Adrenal gland (tissue), 12 donors: ENCODE measurements around the gene CCDC120. TPM values are rescaled to one million over a fixed set of nuclear protein-coding genes. Genes with fewer than 3 reads are reported as not detected.

Experiments used
- DNase-seq, 7 donors: peaks; one replicate each; pipeline ENCODE4 v3.0.0-alpha.2; 2019 to 2020
- H3K27ac ChIP-seq, 5 donors: fragments of 200-600 bp; sonication (generic) in 4 of 5; 1 replicate in 3 of 5; 2 replicates in 2 of 5; pipeline versions ENCODE4 v1.5.1 to v1.8.0; 2016 to 2020; ENCODE audit warnings: mild to moderate bottlenecking in 1 of 5
- H3K27me3 ChIP-seq: fragments of 200-600 bp; 2 replicates; pipeline ENCODE4 v1.8.0; 2021
- H3K36me3 ChIP-seq, 2 donors: fragments of 200-600 bp; replicated peaks in 1 of 2; 1 replicate in 1 of 2; 2 replicates in 1 of 2; pipeline versions ENCODE4 v1.5.1 to v1.8.0; 2018 to 2022
- H3K4me1 ChIP-seq, 2 donors: fragments of 200-600 bp; replicated peaks in 1 of 2; 1 replicate in 1 of 2; 2 replicates in 1 of 2; pipeline versions ENCODE4 v1.5.1 to v1.8.0; 2018 to 2021
- H3K4me3 ChIP-seq, 4 donors: fragments of 200-600 bp; sonication (generic) in 3 of 4; one replicate each; pipeline ENCODE4 v1.5.1; 2016 to 2018
- H3K9me3 ChIP-seq, 3 donors: fragments of 200-600 bp; sonication (generic) in 1 of 3; replicated peaks in 1 of 3; 1 replicate in 2 of 3; 2 replicates in 1 of 3; pipeline versions ENCODE4 v1.5.1 to v1.8.0; 2016 to 2021
- POLR2A ChIP-seq, 2 donors: fragments of 450-650 bp; IDR thresholded peaks; one replicate each; pipeline ENCODE4 v1.6.1; 2017; ENCODE audit warnings: antibody characterized with exemption in 2 of 2, mild to moderate bottlenecking in 2 of 2, moderate library complexity in 1 of 2
- WGBS, 4 donors: extraction: QIAGEN DNeasy Blood & Tissue Kit in 2 of 4; methylation state at CpG; one replicate each; pipeline versions ENCODE4 v1.1.5 to v1.1.7; 2013 to 2017; 5-methylcytosine and 5-hydroxymethylcytosine counted together
- intact Hi-C, 2 donors: fragments of 100-400 bp; cut with DNase I; formaldehyde crosslinking; loops; one replicate each; pipeline versions ENCODE4 v1.14.1 to v1.15.0; 2022 to 2023
- polyA plus RNA-seq, 3 donors: library from polyadenylated mRNA; stranded (reverse); fragments of 200-250 nt in 2 of 3; fragments of 350-450 nt in 1 of 3; fragmentation: Illumina TruSeq in 1 of 3; extraction: RNeasy Lipid Tissue Mini Kit (QIAGEN cat#74804) in 1 of 3; gene quantifications; one replicate each; pipeline ENCODE4 v1.2.3, GENCODE V29; 2013 to 2014
- total RNA-seq, 9 donors: library from RNA; depleted of rRNA in 4 of 9; stranded (reverse); fragments of >200 nt in 4 of 9; fragments of 120-200 nt in 1 of 9; fragmentation: NEBNext Ultra II Directional in 1 of 9; extraction: Animal tissue kit (Norgen Biotek cat#: 25700) in 1 of 9; gene quantifications; one replicate each; pipeline versions ENCODE4 v1.1.0 to v1.2.4, GENCODE V29; 2013 to 2023
- TF ChIP-seq, protein P1 (sequence below), 6 experiments: fragments of 450-650 bp in 4 of 6; fragments of 200-600 bp in 2 of 6; sonication (generic) in 1 of 6; IDR thresholded peaks; 1 replicate in 5 of 6; 2 replicates in 1 of 6; pipeline versions ENCODE4 v1.5.1 to v1.8.0; 2016 to 2021; ENCODE audit warnings: antibody characterized with exemption in 6 of 6, mild to moderate bottlenecking in 2 of 6, moderate library complexity in 1 of 6
- donor health status: healthy with polysubstance abuse.
- donor health status: Bipolar disorder and iron deficiency.
- donor health status: DM: yes; HTN: yes; CAD: no.
- donor health status: DM: no; HTN: no; CAD: no.
- donor health status: DM: no; HTN: no; CAD: no.
- donor health status: DM: yes; HTN: yes; CAD: no.

Gene CCDC120
- total and polyA plus RNA-seq, 12 donors: 1.1 to 30.6 (median 2.8) TPM

DNA sequence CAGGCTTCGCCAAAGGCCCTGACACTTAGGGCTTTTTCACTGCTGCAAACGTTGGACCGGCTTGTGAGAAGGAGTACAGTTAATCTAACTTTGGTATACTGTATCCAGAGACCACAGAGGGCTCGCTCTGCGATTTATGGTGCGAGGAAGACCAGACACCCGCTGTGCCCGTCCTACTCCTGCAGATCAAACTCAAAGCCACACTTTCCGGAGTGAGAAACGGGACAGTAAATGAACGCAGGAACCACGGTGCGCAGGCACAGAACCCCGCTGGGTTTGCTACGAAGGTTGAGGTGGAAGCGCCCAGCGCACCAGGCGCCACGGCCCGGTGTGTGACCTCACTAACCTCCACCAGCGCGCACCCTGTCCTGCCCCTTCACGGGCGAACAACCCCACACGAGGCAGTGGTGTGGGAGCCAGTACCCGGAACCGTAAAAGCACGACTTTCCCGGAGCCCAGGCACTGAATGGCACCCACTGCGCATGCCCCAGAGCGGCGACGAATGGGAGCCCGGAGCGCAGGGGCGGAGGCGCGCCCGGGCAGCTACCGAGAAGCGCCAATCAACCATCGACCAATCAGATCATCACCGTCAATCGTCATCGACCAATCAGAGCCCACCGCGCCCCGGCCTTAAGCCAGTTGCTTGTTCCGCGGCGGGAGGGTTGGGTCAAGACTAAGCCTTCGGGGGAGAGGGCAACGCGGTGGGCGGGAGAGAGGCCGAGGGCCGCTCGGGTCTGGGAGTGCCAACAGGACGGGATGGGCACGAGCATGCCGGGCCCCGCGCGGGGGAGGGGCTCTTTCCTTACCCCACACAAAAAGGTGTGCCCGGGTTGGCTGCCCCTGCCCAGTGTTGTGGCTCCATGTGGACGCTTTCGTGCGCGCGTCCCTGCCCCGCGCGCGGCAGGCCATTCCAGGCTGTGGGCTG, 42.2 kb downstream of the CCDC120 start:
- Histone ChIP-seq H3K27me3 (no peaks in the 10 kb centered on the region), H3K9me3 (no peaks in the 10 kb centered on the region), H3K4me3 (peak overlapping the region in 3 of 4 donors; percentile 2 to 62 (median 34)), H3K4me1 (no peaks in the 10 kb centered on the region), H3K27ac (peak overlapping the region; percentile 9 to 91 (median 70)), H3K36me3 (no peaks in the 10 kb centered on the region)
- peak; percentile 87 to 97 (median 92) for DNase-seq
- TF ChIP-seq, protein P1, sequence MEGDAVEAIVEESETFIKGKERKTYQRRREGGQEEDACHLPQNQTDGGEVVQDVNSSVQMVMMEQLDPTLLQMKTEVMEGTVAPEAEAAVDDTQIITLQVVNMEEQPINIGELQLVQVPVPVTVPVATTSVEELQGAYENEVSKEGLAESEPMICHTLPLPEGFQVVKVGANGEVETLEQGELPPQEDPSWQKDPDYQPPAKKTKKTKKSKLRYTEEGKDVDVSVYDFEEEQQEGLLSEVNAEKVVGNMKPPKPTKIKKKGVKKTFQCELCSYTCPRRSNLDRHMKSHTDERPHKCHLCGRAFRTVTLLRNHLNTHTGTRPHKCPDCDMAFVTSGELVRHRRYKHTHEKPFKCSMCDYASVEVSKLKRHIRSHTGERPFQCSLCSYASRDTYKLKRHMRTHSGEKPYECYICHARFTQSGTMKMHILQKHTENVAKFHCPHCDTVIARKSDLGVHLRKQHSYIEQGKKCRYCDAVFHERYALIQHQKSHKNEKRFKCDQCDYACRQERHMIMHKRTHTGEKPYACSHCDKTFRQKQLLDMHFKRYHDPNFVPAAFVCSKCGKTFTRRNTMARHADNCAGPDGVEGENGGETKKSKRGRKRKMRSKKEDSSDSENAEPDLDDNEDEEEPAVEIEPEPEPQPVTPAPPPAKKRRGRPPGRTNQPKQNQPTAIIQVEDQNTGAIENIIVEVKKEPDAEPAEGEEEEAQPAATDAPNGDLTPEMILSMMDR (IDR thresholded peaks at IDR 0.05): no peak
- peak in 1 of 2 donors; percentile 81 for TF ChIP-seq POLR2A (IDR thresholded peaks at IDR 0.05)
- intact Hi-C loops: no loop called here
- 0 to 52% (median 19%) methylated on average over 11 to 74 of the region's 74 CpGs for WGBS, 4 donors

DNA sequence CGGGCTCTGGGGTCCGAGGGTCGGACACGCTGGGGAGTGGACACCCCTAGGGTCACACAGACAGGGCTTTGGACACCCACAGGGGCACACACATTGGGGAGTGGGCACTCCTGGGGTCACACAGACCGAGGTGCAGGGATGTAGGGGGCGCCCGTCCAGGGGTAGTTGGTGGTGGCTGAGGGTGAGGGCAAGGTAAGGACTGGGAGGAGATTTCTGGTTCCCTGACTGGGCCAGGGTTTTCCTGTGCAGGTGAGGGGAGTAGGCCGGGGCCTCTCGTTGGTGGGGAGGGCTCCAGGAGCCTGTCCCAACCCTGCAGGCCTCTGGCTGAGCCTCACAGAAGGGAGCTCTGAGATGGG, 42.8 kb downstream of the CCDC120 start:
- Histone ChIP-seq H3K4me3 (peak overlapping the region in 1 of 4 donors; percentile 62), H3K9me3 (no peaks in the 10 kb centered on the region), H3K4me1 (no peaks in the 10 kb centered on the region), H3K27me3 (no peaks in the 10 kb centered on the region), H3K36me3 (no peaks in the 10 kb centered on the region), H3K27ac (peak overlapping the region in 4 of 5 donors; percentile 51 to 91 (median 57))
- no peak for DNase-seq
- WGBS, 4 donors: 4 to 62% (median 25%) methylated on average over 5 to 9 of the region's 9 CpGs
- no peak for TF ChIP-seq POLR2A (IDR thresholded peaks at IDR 0.05)
- TF ChIP-seq, protein P1 (IDR thresholded peaks at IDR 0.05): no peak
- intact Hi-C loops: no loop called here

DNA sequence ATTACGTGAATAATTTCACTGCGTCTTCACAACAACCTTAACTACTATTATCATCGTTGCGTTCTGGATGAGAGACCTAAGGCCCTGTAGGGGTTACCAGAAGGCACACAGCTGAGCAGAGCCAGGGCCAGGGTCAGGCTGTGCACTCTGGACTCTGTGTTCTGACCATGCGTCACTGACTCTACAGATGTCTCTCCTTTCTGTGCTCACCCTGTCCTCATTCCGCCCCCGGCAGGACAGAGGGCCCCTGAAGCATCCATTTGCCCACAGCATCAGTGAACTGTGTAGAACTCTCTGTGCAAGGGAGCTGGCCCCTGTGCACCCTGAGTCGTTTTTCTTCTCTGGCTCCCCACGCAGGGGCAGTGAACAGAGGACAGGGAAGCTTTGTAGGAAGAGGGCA, 43.4 kb downstream of the CCDC120 start:
- Histone ChIP-seq H3K4me3 (no peak overlapping the region), H3K4me1 (no peaks in the 10 kb centered on the region), H3K27ac (peak overlapping the region in 1 of 5 donors; percentile 91), H3K27me3 (no peaks in the 10 kb centered on the region), H3K9me3 (no peaks in the 10 kb centered on the region), H3K36me3 (no peaks in the 10 kb centered on the region)
- TF ChIP-seq POLR2A (IDR thresholded peaks at IDR 0.05): no peak
- TF ChIP-seq, protein P1 (IDR thresholded peaks at IDR 0.05): no peak
- 37 to 62% (median 57%) methylated on average over 3 to 9 of the region's 9 CpGs for WGBS, 4 donors
- intact Hi-C loops: no loop called here
- peak in 3 of 7 donors; percentile 40 to 61 (median 43) for DNase-seq

DNA sequence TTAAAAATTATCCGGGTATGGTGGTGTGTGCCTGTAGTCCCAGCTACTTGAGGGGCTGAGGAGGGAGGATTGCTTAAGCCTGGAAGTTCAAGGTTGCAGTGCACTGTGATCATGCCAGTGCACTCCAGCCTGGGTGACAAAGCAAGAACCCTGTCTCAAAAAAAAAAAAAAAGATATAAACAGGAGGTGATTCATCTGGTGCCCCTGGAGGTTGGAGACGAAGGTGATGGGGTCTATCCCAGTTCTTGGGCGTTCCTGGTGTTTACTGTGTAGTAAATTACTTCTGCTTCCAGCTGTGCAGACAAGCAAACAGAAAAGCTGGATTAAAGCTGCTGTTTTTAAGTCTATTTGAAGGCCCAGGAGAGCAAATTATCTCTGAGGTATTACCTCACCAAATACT, 44.8 kb downstream of the CCDC120 start:
- no peak overlapping the region for H3K4me3 ChIP-seq
- 34 to 56% (median 46%) methylated on average over 3 of the region's 3 CpGs for whole genome bisulfite sequencing, 4 donors
- no peaks in the 10 kb centered on the region for H3K36me3 ChIP-seq
- H3K27ac ChIP-seq: peak overlapping the region in 4 of 5 donors; percentile 21 to 80 (median 58)
- TF ChIP-seq, protein P1 (IDR thresholded peaks at IDR 0.05): no peak
- no peak for TF ChIP-seq POLR2A (IDR thresholded peaks at IDR 0.05)
- no peaks in the 10 kb centered on the region for H3K4me1 ChIP-seq
- DNase-seq: peak in 5 of 7 donors; percentile 43 to 61 (median 46)
- H3K9me3 ChIP-seq: no peaks in the 10 kb centered on the region
- H3K27me3 ChIP-seq: no peaks in the 10 kb centered on the region
- intact Hi-C loops: no loop called here
